ENCODE measurements around the gene KIF16B. TPM values are rescaled to one million over a fixed set of nuclear protein-coding genes. Genes with fewer than 3 reads are reported as not detected.

The KIF16B gene
- total and polyA plus RNA-seq, 9 of the 15 experiments (the other 6 are each of a cell fraction or from before 2014, with no cell fraction given) = 1.00 to 10.6 (median 8.5) TPM

- no peak for TF ChIP-seq ZNF407 (IDR thresholded peaks at IDR 0.05; ENCODE audit: low read depth)
- no peak for TF ChIP-seq ZNF695 (CRISPR knock-in tag; IDR thresholded peaks at IDR 0.05)
- no peak for TF ChIP-seq ZNF395 (CRISPR knock-in tag; IDR thresholded peaks at IDR 0.05)
These were observed 43.0 kb downstream of the KIF16B start (continued) for GRCh38 chr20:16530201-16530681.
